UCSD-AML1 (cell line): ENCODE results near the gene PHKA2.
"Not testable (repeated sequence)": the region's sequence is repeated elsewhere in the genome, so short reads cannot be mapped to it uniquely, and the experiment has no call there.

ENCODE experiments used
- DNase-seq: peaks from one replicate; lab custom pipeline; 2025; ENCODE audit not compliant: unreplicated experiment; lab: John Stamatoyannopoulos, UW

PHKA2 gene, protein sequence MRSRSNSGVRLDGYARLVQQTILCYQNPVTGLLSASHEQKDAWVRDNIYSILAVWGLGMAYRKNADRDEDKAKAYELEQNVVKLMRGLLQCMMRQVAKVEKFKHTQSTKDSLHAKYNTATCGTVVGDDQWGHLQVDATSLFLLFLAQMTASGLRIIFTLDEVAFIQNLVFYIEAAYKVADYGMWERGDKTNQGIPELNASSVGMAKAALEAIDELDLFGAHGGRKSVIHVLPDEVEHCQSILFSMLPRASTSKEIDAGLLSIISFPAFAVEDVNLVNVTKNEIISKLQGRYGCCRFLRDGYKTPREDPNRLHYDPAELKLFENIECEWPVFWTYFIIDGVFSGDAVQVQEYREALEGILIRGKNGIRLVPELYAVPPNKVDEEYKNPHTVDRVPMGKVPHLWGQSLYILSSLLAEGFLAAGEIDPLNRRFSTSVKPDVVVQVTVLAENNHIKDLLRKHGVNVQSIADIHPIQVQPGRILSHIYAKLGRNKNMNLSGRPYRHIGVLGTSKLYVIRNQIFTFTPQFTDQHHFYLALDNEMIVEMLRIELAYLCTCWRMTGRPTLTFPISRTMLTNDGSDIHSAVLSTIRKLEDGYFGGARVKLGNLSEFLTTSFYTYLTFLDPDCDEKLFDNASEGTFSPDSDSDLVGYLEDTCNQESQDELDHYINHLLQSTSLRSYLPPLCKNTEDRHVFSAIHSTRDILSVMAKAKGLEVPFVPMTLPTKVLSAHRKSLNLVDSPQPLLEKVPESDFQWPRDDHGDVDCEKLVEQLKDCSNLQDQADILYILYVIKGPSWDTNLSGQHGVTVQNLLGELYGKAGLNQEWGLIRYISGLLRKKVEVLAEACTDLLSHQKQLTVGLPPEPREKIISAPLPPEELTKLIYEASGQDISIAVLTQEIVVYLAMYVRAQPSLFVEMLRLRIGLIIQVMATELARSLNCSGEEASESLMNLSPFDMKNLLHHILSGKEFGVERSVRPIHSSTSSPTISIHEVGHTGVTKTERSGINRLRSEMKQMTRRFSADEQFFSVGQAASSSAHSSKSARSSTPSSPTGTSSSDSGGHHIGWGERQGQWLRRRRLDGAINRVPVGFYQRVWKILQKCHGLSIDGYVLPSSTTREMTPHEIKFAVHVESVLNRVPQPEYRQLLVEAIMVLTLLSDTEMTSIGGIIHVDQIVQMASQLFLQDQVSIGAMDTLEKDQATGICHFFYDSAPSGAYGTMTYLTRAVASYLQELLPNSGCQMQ

DNA sequence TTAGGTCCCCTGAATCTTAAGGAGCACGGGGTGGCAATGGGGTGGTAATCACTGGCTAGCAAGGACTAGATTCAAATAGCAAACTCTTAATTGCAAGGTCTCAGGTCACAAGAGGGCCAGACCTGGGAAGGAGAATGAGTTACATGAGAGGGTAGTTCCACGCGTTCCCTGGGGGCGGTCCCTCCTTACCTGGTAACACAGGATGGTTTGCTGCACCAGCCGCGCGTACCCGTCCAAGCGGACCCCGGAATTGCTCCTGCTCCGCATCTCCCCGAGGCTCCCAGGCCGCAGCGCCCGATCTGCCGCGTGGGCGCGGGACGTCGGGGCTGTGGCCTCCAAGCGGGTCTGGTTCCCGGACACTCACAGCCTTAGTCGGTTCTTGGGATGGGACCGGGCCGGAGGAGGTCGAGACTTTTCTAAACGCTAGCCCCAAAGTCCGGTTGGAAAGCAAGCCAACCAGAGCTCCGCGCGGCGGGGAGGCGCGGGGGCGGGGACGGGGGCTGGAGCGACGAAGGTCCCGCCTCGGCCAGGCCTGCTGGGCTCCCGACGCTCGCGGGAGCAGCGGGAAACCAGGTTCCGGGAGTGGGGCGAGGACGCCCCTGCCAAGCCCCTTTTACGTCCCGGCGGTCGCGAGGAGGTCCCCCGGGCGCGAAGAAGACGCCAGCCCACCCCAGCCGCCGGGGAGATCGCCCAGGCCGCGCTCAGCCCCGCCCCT, at the start of gene PHKA2:
Gene PHKA2, minus strand, starts transcription at position 449 of the 715 bp plus-strand sequence. Its CDS starts 182 bp downstream, at position 267.
- DNase-seq: peak; percentile 79

DNA sequence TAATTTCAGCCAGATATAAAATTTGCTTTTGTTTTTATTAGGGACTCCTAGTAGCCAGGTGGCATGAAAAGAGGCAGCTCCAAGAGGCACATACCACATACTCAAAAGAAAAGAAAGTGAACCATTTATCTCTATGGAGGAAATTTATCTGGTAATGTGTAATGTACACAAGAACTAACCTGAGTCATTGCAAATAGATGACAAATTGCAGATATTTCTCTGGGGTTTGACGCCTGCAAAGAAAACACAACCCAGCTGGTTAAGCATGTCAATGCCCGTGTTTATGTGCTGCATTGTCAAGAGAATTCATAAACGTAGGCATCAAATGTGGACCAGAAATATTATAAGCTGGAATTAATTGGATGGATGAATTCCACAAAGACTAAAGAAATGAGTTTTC, 46.9 kb upstream of the PHKA2 start:
- DNase-seq: no peak

DNA sequence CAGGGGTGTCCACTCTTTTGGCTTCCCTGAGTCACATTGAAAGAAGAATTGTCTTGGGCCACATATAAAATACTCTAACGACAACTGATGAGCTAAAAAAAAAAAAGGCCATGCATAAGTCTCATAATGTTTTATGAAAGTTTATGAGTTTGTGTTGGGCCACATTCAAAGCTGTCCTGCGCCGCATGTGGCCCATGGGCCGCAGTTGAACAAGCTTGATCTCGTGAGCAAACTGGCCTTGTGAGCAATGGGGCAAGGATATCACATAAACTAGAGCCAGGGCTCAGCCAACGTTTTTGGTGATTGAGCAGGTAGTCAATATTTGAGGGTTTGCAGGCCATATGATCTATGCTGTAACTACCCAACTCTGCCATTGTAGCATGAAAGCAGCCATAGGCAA, 44.6 kb upstream of the PHKA2 start:
- DNase-seq: no peak

DNA sequence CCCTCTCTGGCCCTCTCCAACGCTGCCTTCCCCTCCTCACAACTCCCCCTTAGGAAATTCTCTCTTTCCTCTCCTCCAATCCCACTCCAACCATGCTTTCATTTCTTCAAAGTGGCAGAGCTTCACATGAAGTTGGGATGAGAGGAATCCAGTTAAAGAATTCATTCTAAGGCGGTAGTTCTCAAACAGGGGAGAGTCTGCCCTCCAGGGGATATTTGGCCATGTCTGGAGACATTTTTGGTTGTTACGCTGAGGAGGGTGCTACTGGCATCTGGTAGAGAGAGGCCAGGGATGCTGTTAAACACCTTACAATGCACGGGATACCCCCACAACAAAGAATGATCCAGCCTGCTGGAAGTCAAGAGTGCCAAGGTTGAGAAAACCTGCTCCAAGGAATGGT, 40.5 kb upstream of the PHKA2 start:
- DNase-seq: no peak

DNA sequence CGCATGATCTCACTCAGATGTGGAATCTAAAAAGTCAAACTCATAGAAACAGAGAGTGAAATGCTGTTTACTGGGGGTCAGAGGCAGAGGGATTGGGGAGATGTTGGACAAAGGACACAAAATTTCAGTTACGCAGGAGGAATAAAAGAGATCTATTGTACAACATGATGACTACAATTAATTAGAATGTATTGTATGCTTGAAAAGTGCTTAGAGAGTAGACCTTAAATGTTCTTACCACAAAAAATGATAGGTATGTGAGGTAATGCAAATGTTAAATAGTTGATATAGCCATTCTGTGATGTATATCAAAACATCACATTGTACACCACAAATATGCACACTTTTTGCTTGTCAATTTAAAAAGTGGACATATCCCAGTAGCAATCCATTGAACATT, 36.1 kb upstream of the PHKA2 start:
- no peak for DNase-seq

DNA sequence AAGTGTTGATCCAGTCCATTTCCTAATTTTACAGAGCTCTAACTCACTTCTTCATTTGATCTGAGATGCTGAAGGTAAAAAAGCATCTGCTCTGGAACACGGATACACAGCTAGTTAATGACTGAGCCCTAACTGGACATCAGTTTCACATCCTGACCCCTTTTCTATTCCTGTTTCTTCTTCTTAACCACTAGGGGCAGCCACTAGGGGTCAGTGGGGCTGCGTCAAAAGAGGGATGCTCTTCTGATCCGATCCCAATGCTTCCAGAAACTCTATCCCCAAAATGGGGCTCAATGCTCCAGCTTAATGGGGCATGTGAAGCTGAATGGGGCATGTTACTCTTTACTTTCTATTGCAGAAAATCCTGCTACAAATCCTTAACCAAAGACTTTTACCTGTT, 33.4 kb upstream of the PHKA2 start:
- no peak for DNase-seq

DNA sequence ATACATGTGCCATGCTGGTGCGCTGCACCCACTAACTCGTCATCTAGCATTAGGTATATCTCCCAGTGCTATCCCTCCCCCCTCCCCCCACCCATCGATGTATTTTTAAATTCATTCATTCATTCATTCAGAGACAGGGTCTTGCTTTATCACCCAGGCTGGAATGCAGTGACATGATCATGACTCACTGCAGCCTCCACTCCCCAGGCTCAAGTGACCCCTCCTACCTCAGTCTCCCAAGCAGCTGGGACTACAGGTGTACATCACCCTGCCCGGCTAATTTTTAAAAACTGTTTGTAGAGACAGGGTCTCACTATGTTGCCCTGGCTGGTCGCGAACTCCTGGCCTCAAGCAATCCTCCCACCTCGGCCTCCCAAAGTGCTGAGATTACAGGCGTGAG, 32.7 kb upstream of the PHKA2 start:
- DNase-seq: not testable (repeated sequence)

DNA sequence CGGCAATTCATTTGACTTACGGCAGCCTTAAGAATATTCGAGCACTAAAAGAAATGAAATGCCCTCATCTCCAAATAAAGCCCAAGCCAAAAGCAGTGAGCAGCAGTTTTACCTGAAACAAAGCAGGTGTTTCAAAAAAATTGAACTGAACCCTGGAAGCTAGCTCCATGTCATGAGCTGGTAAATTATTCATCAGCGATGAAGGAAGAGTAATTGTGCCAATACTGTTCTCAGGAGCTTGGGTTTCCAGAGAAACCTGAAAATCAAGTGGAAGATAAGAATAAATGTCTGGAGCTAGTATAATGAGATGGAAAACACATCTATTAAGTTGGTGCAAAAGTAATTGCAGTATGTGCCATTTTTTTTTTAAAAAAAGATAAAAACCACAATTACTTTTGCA, 24.0 kb upstream of the PHKA2 start:
- no peak for DNase-seq

DNA sequence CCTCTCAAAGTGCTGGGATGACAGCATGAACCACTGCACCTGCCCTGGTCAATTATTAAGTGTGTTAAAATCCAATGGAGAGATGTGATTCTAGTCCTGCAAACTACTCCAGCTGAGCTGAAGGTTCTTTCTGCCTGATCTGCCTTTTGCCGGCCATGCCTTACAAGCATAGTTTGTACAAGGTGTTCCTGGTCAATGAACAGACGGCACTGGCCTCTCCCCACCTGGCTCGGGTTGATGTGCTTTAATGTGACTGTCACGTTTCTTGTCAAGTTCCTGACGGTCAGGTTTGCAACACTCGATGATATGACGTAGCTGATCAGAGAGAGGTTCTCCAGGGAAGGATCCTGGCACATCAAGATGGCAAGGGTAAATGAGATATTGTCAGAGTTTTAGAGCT, 23.1 kb upstream of the PHKA2 start:
- DNase-seq: no peak

DNA sequence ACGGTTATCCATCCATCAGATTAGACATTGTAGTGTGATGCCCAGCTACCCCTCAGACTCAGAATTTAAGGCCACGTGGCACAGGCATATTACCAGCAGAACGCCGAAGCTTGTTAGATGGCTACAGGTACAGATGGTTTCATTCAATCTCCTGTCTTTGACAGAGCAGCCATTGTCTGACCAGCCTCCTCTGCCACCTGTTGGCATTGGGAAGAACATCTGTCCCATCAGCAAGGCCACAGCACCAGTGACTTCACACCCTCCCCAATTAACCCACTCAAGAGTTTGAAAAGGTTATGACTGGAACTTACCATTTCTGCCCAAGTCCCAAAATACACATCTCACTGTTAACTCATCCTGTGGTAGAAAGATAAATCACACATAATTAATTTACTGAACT, 22.0 kb upstream of the PHKA2 start:
- DNase-seq: no peak

DNA sequence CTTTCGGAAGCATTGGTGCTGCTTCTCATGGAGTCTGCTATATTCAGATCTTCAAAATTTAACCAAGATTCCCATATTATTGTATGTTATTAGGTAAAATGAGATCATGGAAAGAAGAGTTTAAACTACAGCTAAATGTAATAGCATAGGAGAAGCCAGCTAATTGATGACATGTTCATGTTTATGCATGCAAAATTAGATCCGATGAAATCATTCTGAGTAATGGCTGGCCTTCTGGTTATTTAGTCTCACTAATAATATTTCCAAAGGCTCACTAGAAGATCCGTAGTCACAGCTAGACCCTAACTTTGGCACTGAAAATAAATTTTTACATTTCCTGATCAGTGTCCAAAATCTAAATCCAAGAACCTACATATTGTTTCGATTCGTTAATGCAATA, 19.8 kb upstream of the PHKA2 start:
- no peak for DNase-seq

DNA sequence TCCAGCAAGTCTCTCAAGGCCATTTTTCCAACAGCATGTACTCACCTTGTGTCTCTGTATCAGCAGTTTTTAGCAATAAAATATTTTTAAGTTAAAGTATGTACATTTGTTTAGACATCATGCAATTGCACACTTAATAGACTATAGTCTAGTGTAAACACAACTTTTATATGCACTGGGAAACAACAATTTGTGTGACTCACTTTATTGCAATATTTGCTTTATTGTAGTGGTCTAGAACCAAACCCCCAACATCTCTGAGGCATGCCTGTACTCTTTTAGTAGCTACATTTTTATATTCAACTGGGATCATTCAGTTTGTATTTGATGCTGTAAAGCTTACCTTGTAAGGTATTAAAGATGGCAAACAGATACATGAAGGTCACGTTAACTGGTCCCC, 14.7 kb upstream of the PHKA2 start:
- DNase-seq: no peak

DNA sequence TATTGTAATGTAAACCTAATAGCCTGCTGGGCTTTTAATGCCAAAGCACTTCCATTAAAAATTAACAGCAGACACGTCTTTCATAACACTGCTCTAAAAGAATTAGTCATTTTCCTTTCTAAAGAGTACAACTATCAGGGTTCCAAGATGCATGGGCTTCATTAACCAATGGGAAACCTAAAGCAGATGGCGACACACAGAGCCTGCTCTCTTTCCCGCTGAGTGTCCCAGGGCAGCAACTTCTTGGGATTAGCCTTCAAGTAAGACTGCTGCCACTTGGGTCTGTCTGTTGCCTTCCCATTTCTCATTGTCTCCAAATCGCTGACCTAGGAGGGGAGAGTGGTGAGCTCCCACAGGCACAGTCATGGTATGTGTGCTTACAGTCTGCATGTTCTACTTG, 14.0 kb upstream of the PHKA2 start:
- no peak for DNase-seq

DNA sequence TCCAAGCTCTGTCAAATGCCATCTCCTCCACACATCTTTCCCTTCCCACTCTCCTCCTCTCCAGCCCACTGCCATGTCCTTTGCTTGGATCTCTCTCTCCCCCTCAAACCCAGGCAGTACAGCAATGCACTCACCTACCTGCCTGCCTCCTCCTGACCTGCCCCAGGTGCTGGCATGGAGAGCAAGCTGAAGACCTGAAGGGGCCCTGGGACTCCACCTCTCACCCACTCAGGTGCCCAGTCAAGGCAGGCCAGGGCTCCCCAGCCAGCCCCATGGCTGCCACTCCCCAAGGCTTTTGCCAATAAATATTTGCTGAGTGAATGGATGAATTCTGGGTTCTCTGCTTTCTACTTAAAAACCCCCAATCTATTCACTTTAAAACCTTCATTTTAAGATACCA, 12.6 kb upstream of the PHKA2 start:
- DNase-seq: no peak

DNA sequence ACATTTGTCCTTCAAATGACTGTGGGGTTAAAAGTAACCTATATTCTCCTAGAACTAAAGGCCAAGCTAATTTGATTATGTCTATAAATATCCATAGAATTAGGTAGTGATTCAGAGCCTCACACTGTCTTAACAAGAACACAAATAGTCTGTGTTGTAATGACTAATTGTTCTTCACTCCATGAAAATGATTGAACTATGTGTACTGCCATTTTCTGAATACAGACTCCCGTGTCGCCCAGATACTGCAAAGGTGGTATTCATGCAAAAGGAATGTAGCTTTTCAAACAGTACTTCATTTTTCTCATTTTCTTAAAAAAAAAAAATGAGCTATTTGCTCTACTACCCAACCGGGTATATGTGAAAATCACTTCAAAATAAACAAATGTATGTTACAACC, 11.3 kb upstream of the PHKA2 start:
- DNase-seq: no peak

DNA sequence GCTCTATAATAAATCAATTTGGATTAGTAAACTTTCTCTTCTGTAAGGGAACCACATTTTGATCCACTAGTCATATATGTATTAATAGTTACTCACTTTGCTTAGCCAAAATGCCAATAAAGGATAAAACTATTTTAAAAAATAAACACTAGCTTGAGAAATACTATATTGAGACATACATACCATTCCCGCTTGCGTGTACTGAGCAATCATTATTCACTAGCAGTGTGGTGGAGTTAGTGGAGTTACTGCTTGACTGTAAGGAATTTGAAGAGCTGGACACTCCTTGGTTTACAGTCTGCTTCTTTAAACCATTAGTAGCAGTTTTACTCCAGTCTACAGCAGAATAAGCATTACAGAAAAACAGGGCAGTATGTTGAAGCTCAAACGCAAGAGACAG, 10.8 kb upstream of the PHKA2 start:
- no peak for DNase-seq

DNA sequence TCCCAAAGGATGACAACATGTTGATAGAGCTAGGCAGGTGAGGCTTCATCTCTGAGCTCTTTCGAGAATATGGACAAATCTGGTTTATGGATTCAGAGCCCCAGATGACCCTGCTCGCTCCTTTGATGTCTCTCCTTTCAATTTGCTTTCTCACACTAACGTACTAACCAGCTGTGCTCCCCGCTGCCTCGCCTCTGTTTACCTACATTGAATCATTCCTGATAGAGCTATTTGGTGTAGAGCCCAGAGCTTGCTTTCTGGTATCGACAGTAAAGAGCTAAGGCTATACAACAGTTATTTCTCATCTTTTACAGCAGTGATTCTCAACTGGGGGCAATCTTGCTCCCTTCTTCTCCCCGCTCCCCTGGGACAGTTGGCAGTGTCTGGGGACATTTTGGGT, 8.9 kb upstream of the PHKA2 start:
- no peak for DNase-seq

DNA sequence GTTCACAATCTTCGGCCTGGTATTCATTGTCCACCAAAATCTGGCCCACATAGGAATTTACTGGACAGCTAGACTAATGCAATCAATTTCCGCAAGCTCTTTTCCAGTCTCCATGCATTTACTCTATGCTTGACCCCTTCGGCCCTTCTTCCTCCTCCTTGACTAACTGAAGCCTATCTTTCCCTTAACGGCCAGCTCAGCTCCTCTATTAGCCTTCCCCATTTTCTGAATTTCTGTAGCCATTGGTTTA, 1.2 kb upstream of the PHKA2 start:
- no peak for DNase-seq

DNA sequence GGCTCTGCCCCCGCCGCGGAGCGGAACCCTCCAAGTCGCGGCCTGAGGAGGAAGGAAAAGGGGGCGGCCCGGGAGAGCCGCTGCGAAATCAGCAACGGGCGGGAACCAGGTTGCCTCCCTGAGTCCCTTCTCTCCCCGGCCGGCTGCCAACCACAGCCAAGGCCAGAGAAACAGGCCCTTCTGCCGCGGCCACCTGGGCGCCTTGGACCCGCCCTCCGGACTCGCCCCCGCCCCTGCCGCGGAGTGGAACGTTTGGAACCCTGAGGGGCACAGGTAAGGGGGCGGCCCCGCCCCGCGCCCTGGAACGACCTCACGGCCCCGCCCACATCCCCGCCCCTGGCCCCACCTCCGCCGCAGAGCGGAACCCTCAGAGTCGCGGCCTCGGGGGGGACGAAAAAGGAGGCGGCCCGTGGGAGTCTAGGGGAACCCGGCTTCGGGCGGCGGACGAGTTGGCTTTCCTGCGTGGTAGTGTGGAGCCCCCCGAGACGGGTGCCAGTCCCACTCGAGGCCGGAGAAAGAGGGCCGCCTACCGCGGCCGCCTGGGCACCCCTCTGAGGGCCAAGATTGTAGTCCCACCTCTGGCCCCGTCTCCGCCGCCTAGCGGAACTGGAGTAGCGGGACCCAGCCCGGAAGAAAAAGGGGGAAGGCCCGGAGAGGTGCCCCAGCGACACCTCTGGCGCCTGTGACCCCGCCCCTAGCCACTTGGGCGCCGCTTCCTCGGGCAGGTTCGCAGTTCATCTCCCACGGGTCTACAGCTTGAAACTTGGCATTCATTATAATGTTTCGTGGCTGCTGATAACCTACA, 669 bp upstream of the PHKA2 start:
- DNase-seq: peak; percentile 86

DNA sequence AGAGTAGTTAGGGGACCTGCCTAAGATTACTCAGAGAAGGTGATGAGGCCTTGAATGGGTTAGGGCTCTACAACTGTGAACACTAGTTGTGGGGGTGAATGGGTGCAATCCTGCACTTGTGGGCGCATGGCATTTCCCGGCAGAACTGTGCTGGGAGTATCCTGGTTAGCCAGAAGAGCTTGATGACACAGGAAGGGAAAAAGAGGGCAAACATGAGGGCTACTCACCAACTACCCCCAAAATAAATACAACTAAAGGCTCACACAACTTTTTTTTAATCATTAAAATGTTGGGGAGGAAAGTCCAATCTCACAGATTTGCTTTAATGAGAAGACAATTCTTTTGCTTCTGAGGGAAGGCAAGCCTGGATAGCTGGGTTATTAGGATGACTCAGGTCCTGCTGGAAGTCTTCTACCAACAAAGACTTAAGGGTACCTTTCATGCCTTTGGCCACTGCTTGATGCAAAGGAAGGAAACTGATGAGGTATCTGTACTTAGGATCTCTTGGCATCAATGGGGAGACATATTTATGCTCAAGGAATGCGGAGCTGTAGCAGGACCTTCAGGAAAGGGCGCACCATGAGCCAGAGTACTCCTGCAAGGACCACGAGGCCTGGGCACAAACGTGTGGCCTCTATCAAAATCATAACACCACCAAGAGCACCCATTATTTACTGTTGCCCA, 2.6 kb downstream of the PHKA2 start:
- no peak for DNase-seq
